ENCODE results near the gene DAG1. TPM values are rescaled to one million over a fixed set of nuclear protein-coding genes. Genes with fewer than 3 reads are reported as not detected.
A peak's percentile ranks its signal among the peaks of the same experiment; 100 is the strongest.

Gene DAG1
- total RNA-seq, 1 experiment from 2014 or later: 226 TPM

GRCh38 chr3:49465270-49466034 is 4.6 kb upstream of the DAG1 start:
- H3K36me3 Mint-ChIP-seq (ENCODE audit: insufficient read depth, unreplicated experiment): peaks cover 29% of the 10 kb centered on the region
- peak; percentile 72 for DNase-seq
- no peaks in the 10 kb centered on the region for H3K9me3 Mint-ChIP-seq (ENCODE audit: low read depth, unreplicated experiment)
- peaks cover 20% of the 10 kb centered on the region for H3K4me1 Mint-ChIP-seq (ENCODE audit: low read depth, unreplicated experiment)
- intact Hi-C loops (cut with micrococcal nuclease; ENCODE audit: unreplicated experiment): loop anchor here (5.0 kb wide), 1 partner anchor 207 kb away; the partner anchor contains the start of gene APEH
- TF ChIP-seq CTCF (IDR thresholded peaks at IDR 0.05; ENCODE audit: unreplicated experiment): no peak
- peak overlapping the region; percentile 89 for H3K27ac Mint-ChIP-seq (ENCODE audit: unreplicated experiment)
- no TSS peak for BruUV-seq (replicated peaks)
- H3K27me3 Mint-ChIP-seq (ENCODE audit: unreplicated experiment): no peaks in the 10 kb centered on the region
- no peak overlapping the region for H3K4me3 Mint-ChIP-seq (ENCODE audit: low read depth, unreplicated experiment)
- CTCF ChIA-PET: interaction anchor here (0.6 to 0.8 kb wide), 3 partner anchors 11 to 276 kb away, joined by 3 to 12 read pairs (median 8); no protein-coding TSS in a partner anchor

- peaks cover 35% of the 10 kb centered on the region for H3K36me3 Mint-ChIP-seq (ENCODE audit: insufficient read depth, unreplicated experiment)
- peak overlapping the region; percentile 89 for H3K27ac Mint-ChIP-seq (ENCODE audit: unreplicated experiment)
- TF ChIP-seq CTCF (IDR thresholded peaks at IDR 0.05; ENCODE audit: unreplicated experiment): no peak
Measured at GRCh38 chr3:49466085-49466484, 4.0 kb upstream of the DAG1 start.

DNA sequence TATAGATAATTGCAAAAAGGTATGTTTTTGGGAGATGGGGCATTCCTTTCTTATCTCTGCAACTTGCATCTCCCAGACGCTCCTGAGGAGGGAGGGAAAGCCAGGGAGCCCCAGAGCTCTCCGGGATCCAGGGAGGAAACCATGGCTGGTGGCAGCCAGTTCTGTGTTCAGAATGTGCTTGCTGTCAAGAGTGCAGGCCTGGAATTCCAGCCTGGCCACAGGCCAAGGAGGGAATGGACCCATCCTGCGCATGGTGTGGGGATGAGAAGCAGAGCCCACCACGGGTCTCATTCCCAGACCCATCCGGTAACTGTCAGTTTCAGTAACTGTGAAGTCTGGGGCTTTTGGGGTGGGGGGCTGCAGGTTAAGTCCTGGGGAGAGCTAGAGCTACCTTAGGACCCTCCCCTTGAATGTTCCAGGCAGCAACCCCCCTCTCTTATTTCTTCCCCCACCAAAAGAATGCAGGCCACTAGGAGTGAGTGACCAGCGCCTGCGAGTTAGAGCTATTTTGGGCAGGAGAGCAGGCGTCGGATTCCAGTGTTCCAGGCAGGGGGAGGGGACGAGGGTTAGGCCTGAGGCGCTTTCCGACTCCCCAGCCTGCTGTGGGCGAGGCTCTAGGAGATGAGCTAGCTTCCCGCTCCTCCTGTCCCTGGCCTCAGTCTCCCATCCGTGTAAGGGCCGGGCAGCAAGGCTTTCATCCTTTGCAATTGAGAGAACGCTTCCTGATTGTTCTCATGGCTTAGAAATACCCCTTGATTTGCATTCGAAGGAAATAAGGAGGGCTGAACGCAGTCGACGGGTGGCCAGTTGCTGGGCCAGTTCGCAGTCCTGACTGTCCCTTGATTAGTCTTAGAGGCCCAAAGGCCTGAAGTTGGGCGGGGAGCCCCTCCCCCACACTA is 781 bp upstream of the DAG1 start:
- Mint-ChIP-seq H3K4me1 (ENCODE audit: low read depth, unreplicated experiment) (peaks cover 14% of the 10 kb centered on the region), H3K27ac (ENCODE audit: unreplicated experiment) (peak overlapping the region; percentile 84), H3K36me3 (ENCODE audit: insufficient read depth, unreplicated experiment) (peaks cover 51% of the 10 kb centered on the region), H3K4me3 (ENCODE audit: low read depth, unreplicated experiment) (peak overlapping the region; percentile 69), H3K9me3 (ENCODE audit: low read depth, unreplicated experiment) (no peaks in the 10 kb centered on the region), H3K27me3 (ENCODE audit: unreplicated experiment) (no peaks in the 10 kb centered on the region)
- CTCF ChIA-PET: interaction anchor here (1.0 to 3.4 kb wide), 3 partner anchors 16 to 70 kb away, joined by 4 to 10 read pairs (median 6); no protein-coding TSS in a partner anchor
- TF ChIP-seq CTCF (IDR thresholded peaks at IDR 0.05; ENCODE audit: unreplicated experiment): no peak
- TSS peak; percentile 87 for BruUV-seq (replicated peaks)
- intact Hi-C loops (cut with micrococcal nuclease; ENCODE audit: unreplicated experiment): loop anchor here (5.0 kb wide), 1 partner anchor 203 kb away; the partner anchor contains the start of gene APEH
- peak; percentile 72 for DNase-seq

More at GRCh38 chr3:49466085-49466484, 4.0 kb upstream of the DAG1 start:
- H3K4me1 Mint-ChIP-seq (ENCODE audit: low read depth, unreplicated experiment): peaks cover 15% of the 10 kb centered on the region
- CTCF ChIA-PET: interaction anchor here (0.6 to 0.8 kb wide), 2 partner anchors 12 to 276 kb away, joined by 3 to 8 read pairs; no protein-coding TSS in a partner anchor
- DNase-seq: no peak
- intact Hi-C loops (cut with micrococcal nuclease; ENCODE audit: unreplicated experiment): loop anchor here (5.0 kb wide), 1 partner anchor 206 kb away; the partner anchor contains the start of gene APEH
- H3K27me3 Mint-ChIP-seq (ENCODE audit: unreplicated experiment): no peaks in the 10 kb centered on the region
- no peaks in the 10 kb centered on the region for H3K9me3 Mint-ChIP-seq (ENCODE audit: low read depth, unreplicated experiment)
- H3K4me3 Mint-ChIP-seq (ENCODE audit: low read depth, unreplicated experiment): no peak overlapping the region
- no TSS peak for BruUV-seq (replicated peaks)

Data from Calu3 (cell line).